Panc1 (cell line): ENCODE results near the gene LANCL2. TPM values are rescaled to one million over a fixed set of nuclear protein-coding genes. Genes with fewer than 3 reads are reported as not detected.

Source experiments
- ATAC-seq: fragments of 200-7000 bp; cut with Tn5 transposase; 2 replicates; pipeline ENCODE4 v1.9.1; 2020; ENCODE audit warnings: mild to moderate bottlenecking, moderate library complexity
- BruUV-seq: library from RNA; stranded (reverse); fragments of 400-500 nt; replicated peaks from 2 replicates; lab custom pipeline; 2021; lab: Mats Ljungman, UMichigan
- CTCF ChIA-PET: fragments of 300-600 bp; sonication (Branson Sonifier 250); formaldehyde crosslinking; loops from one replicate; lab custom pipeline; 2022; ENCODE audit warnings: antibody characterized with exemption; lab: Charles Lee
- POLR2A ChIA-PET: fragments of 300-600 bp; sonication (Branson Sonifier 250); formaldehyde crosslinking; loops from one replicate; lab custom pipeline; 2022; ENCODE audit warnings: antibody characterized with exemption; lab: Charles Lee
- DNase-seq: peaks from one replicate; pipeline ENCODE4 v3.0.0-alpha.2; 2010; ENCODE audit warnings: low read depth, low spot score
- H3K27ac ChIP-seq: 2 replicates; pipeline ENCODE4 v1.5.1; 2011; ENCODE audit warnings: mild to moderate bottlenecking, low read length, inconsistent platforms
- H3K27me3 ChIP-seq: fragments of 200-500 bp; sonication (Bioruptor generic); 2 replicates; pipeline ENCODE4 v1.6.0; 2014; ENCODE audit warnings: low read length, inconsistent platforms; ENCODE audit not compliant: control insufficient read depth, insufficient read depth
- H3K36me3 ChIP-seq: fragments of 200-500 bp; sonication (Bioruptor generic); 2 replicates; pipeline ENCODE4 v1.5.1; 2014; ENCODE audit warnings: inconsistent platforms, mild to moderate bottlenecking, low read length, moderate library complexity; ENCODE audit not compliant: control insufficient read depth, insufficient read depth
- H3K4me1 ChIP-seq: 2 replicates; pipeline ENCODE4 v1.5.1; 2011; ENCODE audit warnings: inconsistent platforms, mild to moderate bottlenecking, low read length, moderate library complexity; ENCODE audit not compliant: control insufficient read depth, insufficient read depth
- H3K4me3 ChIP-seq, 2 experiments: 2 replicates each; pipeline ENCODE4 v1.5.1; 2011 to 2012; ENCODE audit warnings: low read depth in 2 of 2, low read length in 2 of 2, mild to moderate bottlenecking in 2 of 2, inconsistent platforms in 1 of 2, moderate library complexity in 1 of 2
- H3K9me3 ChIP-seq: fragments of 200-500 bp; sonication (Bioruptor generic); 2 replicates; pipeline ENCODE4 v1.5.1; 2014; ENCODE audit warnings: low read depth, mild to moderate bottlenecking, inconsistent platforms, low read length, moderate library complexity; ENCODE audit not compliant: control insufficient read depth, insufficient read depth
- CTCF ChIP-seq: fragments of 450-650 bp; IDR thresholded peaks from 2 replicates; pipeline ENCODE4 v1.5.1; 2017; ENCODE audit warnings: mild to moderate bottlenecking
- POLR2AphosphoS5 ChIP-seq: IDR thresholded peaks from 2 replicates; pipeline ENCODE4 v1.6.1; 2012; ENCODE audit warnings: mild to moderate bottlenecking, low read depth, low read length, moderate library complexity
- REST ChIP-seq, 2 experiments: IDR thresholded peaks; 2 replicates each; pipeline ENCODE4 v1.6.1; 2011 to 2012; ENCODE audit warnings: low read depth in 2 of 2, control low read depth in 1 of 2, low read length in 1 of 2, mild to moderate bottlenecking in 1 of 2, moderate library complexity in 1 of 2; ENCODE audit not compliant: insufficient read depth in 1 of 2
- SIN3A ChIP-seq: IDR thresholded peaks from 2 replicates; pipeline ENCODE4 v1.6.1; 2012; ENCODE audit warnings: low read depth, mild to moderate bottlenecking, low read length, moderate library complexity, borderline replicate concordance; ENCODE audit not compliant: insufficient read depth
- TCF7L2 ChIP-seq: IDR thresholded peaks from 2 replicates; pipeline ENCODE4 v1.6.1; 2011; ENCODE audit warnings: mild to moderate bottlenecking, low read depth, low read length, inconsistent platforms
- in situ Hi-C: cut with HindIII; loops from 2 replicates; pipeline ENCODE4 v1.10.0; 2016; ENCODE audit warnings: low sequenced_read_pairs, low pct_unique_long_range_greater_than_20kb
- intact Hi-C: fragments of 100-400 bp; cut with micrococcal nuclease; formaldehyde crosslinking; loops from one replicate; pipeline ENCODE4 v1.10.0; 2022; ENCODE audit not compliant: unreplicated experiment
- total RNA-seq: library from RNA; stranded (reverse); gene quantifications from one replicate; pipeline ENCODE4 v1.2.1, GENCODE V29; 2021; ENCODE audit not compliant: unreplicated experiment

LANCL2 gene
- total RNA-seq, 1 experiment from 2014 or later, result 30.6 TPM

- CTCF ChIA-PET, result no interaction called here
- in situ Hi-C loops, result no loop called here
- H3K27ac ChIP-seq, result no peak overlapping the region
- no peak for TF ChIP-seq SIN3A
- no peak for TF ChIP-seq CTCF
- no peak for TF ChIP-seq POLR2AphosphoS5
- no peak for TF ChIP-seq REST (IDR thresholded peaks at IDR 0.05; ENCODE audit: insufficient read depth in 1 of 2, low read depth in 2 of 2, low read length in 1 of 2)
- TF ChIP-seq TCF7L2, result no peak
- POLR2A ChIA-PET, result no interaction called here
- no peaks in the 10 kb centered on the region for H3K9me3 ChIP-seq
- H3K4me3 ChIP-seq, result no peak overlapping the region
- no peaks in the 10 kb centered on the region for H3K4me1 ChIP-seq
- H3K27me3 ChIP-seq, result no peaks in the 10 kb centered on the region
- no peak for ATAC-seq
- H3K36me3 ChIP-seq, result no peaks in the 10 kb centered on the region
- BruUV-seq, result no TSS peak
- no peak for DNase-seq
- intact Hi-C loops, result no loop called here
Measured at GRCh38 chr7:55474944-55475854, 110.1 kb downstream of the LANCL2 start.

- Histone ChIP-seq H3K9me3 (no peaks in the 10 kb centered on the region), H3K4me1 (no peaks in the 10 kb centered on the region), H3K27me3 (no peaks in the 10 kb centered on the region), H3K27ac (no peak overlapping the region), H3K4me3 (no peak overlapping the region), H3K36me3 (no peaks in the 10 kb centered on the region)
- no TSS peak for BruUV-seq
- CTCF ChIA-PET, result interaction anchor here (0.7 kb wide), 1 partner anchor 9 kb away, joined by 5 read pairs; no protein-coding TSS in a partner anchor
- TF ChIP-seq TCF7L2 (no peak), SIN3A (no peak), POLR2AphosphoS5 (no peak), CTCF (no peak), REST (IDR thresholded peaks at IDR 0.05; ENCODE audit: insufficient read depth in 1 of 2, low read depth in 2 of 2, low read length in 1 of 2) (no peak)
- POLR2A ChIA-PET, result no interaction called here
- intact Hi-C loops (no loop called here), in situ Hi-C loops (no loop called here)
- no peak for ATAC-seq
- no peak for DNase-seq
Measured at GRCh38 chr7:55475855-55476803, 111.0 kb downstream of the LANCL2 start.
